ENCODE data around the gene NEURL1.

The NEURL1 gene, protein sequence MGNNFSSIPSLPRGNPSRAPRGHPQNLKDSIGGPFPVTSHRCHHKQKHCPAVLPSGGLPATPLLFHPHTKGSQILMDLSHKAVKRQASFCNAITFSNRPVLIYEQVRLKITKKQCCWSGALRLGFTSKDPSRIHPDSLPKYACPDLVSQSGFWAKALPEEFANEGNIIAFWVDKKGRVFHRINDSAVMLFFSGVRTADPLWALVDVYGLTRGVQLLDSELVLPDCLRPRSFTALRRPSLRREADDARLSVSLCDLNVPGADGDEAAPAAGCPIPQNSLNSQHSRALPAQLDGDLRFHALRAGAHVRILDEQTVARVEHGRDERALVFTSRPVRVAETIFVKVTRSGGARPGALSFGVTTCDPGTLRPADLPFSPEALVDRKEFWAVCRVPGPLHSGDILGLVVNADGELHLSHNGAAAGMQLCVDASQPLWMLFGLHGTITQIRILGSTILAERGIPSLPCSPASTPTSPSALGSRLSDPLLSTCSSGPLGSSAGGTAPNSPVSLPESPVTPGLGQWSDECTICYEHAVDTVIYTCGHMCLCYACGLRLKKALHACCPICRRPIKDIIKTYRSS

DNA sequence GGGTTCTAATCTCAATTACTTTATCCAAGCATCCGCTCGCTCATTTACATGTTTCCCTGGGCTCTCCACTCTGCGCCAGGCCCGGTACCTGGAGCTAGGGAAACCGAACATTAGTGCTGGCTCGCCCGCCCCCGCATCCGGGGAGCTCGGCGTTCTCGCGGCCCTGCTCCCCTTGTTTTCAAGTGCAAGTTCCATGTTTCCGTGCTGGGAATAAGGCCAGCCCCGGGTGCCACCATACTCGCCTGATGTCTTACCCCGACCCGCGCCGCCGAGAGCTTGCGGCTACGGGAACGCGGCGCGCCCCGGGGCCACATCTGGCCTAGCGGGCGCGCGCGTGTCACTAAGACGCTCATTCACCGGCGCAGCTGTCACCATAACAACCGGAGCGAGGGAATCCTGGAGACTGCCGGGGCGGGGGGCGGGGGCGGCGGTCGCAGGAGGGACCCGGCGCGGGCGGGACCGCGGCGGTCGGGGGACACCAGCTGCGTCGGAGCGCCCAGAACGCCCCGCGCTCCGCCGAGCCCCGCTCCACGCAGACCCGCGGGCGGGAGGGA is at the start of gene NEURL1:
NEURL1 (plus strand) TSS at position 344 of the 554 bp plus-strand sequence. CDS start 683 bp downstream, outside the sequence.
- DNase-seq = no peak

DNA sequence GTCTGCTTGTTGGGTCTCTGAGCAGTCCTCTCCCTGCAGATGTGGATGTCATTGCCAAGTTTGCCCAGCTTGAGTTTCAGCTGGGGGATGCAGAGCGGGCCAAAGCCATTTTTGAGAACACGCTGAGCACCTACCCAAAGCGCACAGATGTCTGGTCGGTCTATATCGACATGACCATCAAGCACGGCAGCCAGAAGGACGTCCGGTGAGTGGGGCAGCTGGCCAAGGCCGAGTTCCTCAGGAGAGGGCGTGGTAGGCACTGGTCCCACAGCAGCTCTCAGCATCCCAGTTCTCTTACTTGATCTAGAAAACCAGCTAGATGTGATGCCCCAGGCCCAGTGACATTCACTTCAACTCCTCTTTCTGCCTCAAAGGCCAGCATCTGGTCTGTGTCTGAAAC is 49.0 kb upstream of the NEURL1 start:
- no peak for DNase-seq

DNA sequence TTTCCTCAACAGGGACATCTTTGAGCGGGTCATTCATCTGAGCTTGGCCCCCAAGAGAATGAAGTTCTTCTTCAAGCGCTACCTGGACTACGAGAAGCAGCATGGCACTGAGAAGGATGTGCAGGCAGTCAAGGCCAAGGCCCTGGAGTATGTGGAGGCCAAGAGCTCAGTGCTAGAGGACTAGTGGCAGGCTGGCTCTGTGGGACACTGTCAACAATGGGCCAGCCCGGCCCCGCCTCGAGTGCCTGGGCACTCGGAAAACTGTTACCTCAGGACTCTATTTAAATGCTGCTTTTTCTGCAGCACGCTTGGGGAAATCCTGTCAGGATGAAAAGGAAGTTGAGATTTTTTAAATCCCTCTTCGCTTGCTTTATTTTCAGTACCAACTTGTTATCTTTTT is 48.1 kb upstream of the NEURL1 start:
- no peak for DNase-seq

DNA sequence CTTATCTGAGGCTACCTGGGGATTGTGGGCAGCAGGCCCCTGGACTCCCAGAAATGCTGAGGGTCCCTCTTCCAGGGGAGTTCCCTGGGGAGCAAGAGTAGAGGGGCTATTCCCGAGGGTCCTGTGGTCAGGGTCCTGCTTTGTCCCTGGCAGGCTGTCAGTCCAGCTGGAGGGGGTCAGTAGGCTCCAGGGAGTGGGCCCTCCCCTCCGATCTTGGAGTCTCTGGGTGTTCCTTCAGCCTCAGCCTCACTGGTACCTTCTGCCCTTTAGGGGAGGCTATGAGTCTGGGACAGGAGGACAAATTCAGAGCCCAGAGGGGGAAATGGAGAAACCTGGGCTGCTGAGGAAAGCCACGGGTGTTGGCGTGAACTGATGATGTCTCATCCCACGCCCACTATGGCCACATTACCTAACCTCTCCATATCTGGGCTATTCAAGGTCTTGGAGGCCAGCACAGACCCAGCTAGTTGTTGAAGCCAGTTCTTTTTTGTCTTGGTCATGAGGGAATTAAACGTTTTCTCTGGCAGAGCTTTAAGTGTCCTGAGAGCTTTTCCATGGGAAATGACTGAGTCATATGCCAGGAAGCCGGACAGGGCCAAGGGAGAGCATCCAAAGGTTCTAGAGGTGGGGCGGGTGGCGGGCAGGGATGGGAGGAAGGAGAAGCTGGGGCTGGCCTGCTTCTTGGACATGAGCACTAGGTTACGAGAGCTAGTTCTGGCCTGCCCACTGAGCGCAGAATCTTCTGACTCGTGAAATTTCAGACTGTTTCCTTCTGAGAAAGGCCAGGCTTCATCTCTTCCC is 47.5 kb upstream of the NEURL1 start:
- no peak for DNase-seq

DNA sequence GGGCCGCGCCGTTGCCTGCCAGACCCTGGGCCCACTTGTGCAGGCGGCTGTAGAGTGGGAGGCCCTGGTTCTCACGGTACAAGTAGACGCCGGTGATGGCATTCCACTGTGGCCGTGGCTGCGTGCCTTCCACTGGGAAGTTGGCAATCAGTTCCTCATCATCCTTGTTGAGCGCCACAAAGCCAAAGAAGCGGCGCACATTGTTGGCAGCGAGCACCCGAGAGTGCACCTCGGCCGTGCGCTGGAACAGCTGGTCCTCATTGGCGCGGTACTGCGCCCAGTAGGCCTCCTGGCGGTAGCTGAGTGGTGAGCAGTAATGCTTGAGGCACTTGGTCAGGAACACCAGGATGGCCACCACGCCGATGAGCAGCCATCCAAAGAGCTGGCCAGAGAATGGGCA is 46.3 kb upstream of the NEURL1 start:
- DNase-seq = no peak

DNA sequence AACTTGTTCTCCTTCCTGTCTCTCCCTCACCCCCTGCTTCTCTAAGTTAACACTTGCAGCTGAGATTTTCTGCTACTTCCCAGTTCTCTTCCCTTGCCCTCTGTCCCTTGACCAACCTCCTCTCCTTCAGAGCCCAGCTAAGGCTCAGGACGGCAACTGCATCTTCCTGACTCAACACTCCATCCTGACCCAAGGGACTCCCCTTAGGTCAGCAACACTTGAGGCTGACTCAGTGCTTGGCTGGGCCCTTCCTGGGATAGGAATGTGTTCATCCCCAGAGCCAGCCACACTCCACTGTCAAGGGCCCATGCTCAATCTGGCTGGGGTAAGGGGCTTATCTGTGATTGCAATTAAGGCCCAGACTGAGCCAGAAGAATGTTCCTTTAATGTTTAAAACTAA is 44.8 kb upstream of the NEURL1 start:
- DNase-seq = no peak

DNA sequence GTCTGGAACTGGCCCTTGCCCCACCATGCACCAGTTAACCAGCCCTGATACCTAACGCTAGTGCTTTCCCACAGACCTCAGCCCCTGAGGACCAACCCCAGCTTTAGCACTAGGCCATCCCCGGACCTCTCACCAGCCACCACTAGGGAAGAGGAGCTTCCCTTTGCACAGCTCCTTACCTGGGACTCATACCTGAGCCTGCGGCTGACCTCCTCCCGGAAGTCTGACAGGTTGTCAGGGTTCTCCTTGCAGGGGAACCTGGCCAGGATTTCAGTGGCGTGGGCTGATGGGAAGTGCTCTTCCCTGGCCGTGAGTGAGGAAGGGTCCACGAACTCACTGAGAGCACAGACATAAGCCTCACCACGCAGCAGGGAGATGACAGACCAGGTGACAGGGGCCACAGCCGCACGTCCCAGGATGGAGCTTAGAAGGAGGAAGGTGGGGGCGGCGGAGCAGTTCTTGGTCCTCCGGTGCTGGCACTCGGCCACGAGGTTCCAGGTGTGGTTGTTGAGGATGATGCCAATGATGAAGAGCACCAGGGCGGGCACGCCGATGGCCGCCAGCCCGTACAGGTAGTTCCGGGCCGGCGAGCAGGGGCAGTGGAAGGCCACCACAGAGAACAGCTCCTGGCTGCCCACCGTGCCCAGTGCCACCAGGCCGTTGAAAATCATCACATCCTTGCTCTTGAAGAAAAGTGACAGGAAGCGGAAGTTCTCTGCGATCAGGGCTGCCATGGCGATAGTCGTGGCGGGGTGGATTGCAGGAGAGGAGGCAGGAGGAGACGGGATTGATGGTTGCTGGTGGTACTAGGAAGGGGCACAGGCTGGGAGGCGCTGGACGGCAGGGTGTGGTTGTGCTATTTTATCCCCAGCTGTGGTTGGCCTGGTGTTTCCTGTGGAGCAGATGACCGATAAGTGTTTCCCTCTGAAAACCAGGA is 44.0 kb upstream of the NEURL1 start:
- no peak for DNase-seq

DNA sequence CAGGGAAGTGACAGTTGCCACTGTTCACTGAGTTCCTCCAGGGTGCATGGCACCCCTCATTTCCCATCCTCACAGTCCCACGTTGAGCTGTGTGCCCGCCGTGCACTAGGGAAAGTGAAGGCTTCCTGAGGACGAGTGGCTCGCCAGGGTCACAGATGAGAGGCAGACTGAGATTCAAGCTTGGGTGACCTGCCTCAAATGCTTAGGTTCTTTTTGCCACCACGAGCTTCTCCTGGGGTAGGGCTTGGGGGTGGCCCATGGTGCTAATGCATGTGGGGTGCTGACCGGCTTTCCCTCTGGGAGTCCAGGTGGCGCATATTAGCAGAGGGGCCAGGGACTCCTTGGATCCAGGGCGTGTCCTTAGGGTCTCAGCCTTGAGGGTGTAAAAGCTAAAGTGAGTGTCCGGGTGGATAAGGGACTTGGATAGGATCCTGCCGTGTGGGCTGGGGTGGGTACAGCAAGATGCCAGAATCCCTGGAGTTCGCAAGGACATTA is 43.3 kb upstream of the NEURL1 start:
- DNase-seq = no peak

DNA sequence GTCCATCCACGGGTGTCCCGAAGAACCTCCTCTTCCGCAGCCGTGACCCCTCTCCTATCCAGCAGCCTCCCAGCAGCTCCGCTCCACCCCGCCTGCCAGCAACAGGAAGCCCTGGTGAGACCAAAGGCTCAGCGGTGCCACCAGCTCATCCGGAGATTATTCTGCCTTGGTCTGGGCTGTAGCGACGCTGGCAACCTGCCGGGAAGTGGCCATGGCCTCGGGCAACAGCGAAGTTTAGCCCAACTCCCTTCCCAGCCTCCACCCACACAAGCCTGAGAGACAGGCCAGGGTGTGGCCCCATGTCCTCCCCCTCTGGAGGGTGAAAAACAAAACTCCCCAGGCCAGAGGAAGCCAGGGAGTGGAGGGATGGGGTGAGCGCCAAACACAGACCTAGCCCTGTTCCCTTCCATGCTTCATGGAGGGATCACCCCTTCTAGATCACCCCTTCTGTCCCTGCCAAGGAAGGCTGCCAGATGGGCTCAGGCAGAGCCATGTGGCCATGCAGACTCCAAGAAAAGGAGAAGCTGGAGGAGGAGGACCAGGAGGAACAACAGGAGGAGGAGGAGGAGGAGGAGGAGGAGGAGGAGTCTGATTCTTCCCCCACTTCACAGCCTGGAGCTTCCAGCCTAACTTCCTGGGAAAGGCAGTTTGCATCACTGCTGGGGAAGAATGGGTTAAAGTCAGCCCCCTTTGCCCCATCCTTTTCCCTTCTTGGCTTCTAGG is 42.3 kb upstream of the NEURL1 start:
- DNase-seq = no peak

DNA sequence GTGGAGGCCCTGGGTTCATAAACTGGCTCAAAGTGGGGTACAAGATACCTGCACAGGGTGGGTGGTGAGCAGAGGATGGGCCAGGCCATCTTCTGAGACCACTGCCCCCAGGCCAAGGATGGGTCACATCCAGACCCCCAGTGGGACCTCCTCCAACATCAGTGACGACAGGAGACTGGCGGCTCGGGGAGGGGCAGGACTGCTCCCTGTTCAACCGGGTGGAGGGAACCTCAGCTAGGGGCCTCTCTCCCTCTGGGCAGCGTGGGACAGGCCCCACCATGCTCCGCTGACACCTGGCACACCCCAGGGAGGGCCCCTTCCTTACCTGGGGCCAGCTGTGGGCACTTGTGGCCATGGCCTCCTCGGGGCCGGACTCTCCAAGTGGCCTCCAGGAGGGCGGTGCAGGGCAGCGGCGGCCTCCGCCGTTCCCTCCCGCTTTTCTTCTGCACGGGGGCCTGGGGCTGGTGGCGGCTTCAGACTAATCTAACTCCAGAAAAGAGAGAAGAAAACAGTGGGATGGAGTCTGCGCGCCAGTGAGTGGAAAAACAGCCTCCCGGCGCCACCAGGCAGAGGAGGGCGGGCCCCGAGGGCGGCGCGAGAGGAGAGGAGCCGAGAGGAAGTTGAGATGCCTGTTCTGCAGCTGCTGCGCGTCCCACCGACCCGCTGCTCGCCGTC is 41.5 kb upstream of the NEURL1 start, which contains the start of gene CALHM2:
CALHM2 (minus strand) TSS at position 540 of the 675 bp plus-strand sequence. CDS start 2,429 bp downstream, outside the sequence.
- DNase-seq = no peak

DNA sequence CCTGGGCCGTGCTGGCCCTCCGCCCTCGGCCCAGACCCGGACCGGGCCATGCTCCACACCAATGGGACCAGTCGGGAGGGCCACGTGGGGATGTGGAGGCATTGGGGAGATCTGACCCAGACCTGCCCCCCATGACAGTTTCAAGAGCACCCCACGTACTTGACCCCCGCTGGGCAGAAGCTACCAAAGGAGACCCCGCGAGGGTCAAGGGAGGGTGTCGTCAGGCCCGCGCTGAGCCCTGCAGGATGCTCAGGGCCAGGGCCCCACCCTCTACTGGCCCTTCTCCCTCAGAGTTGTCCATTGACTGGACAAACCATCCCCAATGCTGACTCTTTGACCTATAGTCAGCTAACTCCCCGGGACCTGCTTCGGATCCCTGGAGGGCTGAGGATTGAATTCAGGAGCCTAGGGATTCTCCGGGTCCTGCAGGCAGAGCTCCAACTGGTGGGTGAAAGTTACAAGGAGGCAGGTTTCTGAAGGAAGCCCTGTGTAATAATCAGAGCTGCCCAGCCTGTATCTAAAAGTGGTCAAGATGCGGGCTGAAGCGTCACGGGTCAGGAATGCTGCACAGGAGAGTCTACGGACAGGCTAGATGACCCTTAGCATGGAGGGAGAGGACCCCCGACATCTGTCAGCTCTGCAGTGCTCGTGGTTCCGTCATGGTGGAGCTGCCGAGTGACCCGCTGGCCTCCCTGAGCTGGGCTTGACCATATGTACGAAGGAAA is 40.8 kb upstream of the NEURL1 start:
- no peak for DNase-seq

DNA sequence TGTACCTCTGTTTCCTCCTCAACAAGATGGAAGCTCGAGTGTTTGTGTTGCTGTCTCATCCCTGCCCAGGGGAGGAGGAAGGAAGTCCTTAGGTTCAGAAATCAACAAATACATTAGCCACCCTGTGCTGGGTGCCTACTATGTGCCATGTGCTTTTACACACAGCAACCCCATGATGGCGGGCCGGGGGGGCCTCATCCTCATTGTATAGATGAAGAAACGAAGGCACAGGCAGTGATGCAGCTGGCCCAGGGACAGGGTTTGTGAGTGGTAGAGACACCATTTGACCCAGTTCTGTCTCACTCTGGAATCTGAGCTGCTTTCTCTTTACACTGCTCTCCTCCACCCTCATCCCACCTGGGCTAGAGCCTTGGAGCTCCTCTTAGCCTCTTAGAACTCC is 39.5 kb upstream of the NEURL1 start:
- no peak for DNase-seq

DNA sequence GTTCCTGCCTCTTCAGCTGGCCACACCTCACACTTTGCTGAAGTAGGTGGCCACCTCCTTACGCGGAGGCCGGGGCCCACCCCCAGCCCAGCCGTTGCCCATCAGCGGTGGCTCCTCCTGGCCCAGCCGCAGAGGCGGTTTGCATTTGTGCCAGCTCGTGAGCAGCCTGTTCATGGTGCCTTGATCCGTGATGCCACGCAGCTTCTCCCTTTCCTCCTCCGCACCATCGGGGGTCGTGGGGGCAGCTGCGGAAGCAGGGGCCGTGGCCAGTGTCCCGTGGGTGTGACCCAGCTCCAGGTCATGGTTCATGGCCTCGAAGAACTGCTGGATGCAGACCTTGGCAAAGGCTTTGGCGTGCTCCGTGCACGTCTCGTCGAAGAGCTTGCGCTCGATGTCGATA is 38.3 kb upstream of the NEURL1 start:
- no peak for DNase-seq

DNA sequence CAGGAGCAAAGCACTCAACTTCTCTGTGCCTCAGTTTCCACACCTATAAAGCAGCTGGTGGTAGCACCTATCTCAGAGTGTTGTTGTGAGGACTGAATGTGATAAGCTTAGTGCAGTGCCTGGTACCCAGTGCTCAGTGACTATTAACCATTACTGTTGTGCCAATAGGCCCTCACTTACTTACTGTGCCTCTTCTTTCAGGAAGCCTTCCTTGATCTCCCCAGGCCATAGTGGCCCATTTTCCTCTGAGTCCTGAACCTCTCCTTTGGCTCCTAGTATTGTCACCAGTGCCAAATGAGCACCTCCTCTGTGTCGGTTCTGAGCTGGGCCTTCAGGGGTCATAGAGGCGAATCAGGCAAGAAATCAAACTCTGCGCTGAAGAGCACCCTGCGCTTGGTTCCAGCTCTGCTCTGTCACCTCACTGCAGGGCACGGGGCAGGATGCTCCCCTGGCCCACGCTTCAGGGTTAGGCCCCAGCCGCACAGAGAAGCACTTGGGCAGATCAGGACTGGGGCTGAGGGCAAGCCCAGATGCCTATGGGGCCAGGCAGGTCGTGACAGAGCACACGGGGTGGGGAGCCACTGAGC is 37.3 kb upstream of the NEURL1 start:
- DNase-seq = no peak

DNA sequence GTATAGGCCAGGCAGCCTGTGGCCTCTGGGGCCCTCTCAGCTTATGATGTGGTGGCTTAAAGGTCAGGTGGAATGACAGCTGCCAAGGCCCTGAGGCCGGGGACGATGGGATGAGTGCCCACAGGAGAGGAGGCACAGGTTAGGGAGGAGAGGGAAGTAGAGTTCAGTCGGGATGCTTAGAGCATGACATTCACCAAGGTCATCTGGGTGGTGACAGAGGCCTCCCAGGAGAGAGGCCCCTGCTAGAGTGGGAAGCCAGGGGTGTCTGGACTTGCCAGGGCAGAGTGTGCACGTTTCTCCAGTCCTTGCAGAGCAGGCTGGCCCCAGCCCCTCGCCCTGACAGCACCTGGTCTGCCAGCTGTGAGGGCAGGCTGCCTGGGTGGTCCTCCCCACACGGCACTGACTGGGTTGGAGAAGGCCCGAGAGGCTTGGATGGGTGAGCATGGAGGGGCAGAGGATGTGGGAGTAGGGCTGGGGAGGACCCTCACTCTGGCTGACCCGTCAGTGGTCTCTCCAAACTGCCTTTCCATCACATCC is 36.3 kb upstream of the NEURL1 start:
- no peak for DNase-seq

DNA sequence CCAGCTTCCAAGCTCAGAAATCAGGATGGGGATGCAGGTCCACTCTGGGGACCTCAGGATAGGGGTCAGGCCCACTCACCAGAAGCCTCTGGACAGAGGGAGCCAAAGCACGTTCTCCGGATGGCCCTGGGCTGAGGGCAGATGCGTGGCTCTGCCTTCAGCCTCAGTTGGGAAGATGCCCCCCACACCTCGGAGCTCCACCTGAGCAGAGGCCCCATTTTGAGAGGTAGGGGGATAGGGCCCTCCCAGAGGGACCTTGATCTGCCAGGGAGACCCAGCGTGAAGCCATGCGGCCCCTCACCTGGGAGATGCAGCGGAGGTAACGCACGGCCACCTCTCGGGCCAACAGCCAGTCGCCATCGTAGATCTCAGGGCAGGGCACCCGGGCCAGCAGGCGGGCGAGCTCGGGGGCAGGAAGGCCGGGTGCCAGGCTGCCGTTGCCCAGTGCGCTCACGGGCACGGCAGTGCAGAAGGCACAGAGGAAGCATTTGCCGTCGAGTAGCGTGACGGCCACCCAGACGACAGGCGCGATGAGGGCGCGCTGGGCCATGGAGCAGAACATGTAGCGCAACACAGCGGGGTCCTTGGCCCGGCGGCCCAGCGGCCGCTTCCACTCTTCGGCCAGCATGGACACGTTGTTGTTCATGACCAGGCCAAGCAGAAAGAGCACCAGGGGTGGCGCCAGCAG is 35.5 kb upstream of the NEURL1 start:
- DNase-seq = no peak

DNA sequence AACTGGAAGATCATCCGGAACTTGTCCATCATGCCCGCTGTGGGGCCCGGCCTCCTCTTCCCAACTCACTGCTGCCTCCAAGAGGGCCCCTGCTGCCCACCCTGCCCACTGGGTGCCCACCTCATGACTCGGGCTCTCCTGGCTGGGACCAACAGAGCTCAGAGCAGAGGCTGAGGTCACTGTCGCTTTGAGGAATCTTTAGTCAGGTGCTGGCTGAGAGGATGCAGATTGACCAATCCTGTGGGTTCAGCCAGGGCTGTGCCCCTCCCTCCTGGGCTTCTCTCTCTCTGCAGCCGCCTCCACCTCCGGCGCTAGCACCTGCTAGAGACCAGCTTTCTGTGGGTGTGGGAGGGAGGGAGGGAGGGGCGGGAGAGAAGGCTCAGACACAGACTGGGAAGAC is 34.8 kb upstream of the NEURL1 start, which contains the start of gene CALHM1:
CALHM1 (minus strand) TSS at position 181 of the 400 bp plus-strand sequence; CDS start at position 32, 149 bp downstream.
- DNase-seq = no peak

DNA sequence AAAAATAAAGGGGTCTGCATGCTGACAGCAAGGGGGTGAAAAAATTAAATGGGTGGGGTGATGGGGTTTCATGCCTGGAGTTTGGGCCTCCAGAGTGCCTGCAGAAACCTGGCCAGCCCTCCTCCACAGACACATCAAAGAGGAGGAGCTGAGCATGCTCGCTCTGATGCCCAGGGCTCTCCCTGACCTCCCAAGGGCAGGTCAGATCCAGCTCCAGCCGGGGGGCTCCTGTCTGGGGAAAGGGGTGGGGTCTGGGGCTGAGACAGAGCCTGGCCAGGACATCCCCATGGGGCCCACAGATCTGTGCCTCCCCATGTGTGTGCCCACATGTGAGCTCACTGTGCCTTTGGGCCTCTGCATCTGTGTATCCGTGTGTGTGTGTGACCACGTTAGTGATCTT is 33.9 kb upstream of the NEURL1 start:
- DNase-seq = no peak

DNA sequence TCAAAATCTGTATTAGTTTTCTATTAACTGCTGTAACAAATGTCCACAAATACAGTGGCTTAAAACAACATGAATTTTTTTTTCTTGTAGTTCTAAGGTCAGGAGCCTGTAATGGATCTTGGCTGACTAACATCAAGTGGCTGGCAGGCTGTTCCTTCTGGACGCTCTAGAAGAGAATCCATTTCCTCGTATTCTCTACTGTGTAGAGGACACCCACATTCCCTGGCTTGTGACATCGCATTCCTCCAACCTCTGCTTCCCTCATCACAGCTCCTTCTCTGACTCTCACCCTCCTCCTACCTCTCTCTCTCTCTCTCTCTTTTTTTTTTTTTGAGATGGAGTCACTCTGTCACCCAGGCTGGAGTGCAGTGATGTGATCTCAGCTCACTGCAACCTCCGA is 30.0 kb upstream of the NEURL1 start:
- no peak for DNase-seq
